ENCODE results near the gene MOB3B. TPM values are rescaled to one million over a fixed set of nuclear protein-coding genes. Genes with fewer than 3 reads are reported as not detected.
A peak's percentile ranks its signal among the peaks of the same experiment; 100 is the strongest.
"Not testable (repeated sequence)": the region's sequence is repeated elsewhere in the genome, so short reads cannot be mapped to it uniquely, and the experiment has no call there.

Gene MOB3B
- total RNA-seq, 1 experiment from 2014 or later, result 6.9 TPM

DNA sequence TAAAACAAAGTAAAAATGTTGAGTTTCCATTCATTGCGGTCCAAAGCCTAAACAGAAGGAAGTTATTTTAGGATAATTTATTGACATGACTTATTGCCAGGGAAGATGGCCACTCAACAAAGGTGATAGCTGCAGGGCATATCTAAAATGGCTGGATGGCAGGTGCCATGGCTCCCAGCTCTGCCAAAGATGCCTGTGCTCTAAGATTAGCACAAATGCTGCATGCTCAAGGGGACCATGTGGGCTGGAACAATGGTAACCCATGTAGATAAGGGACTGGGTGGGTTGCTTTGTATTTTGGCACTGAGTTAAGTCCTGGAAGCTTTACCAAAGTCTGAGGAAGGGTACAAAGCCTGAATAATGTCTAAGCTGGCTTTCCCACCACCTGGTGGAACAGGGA lies 101.1 kb downstream of the MOB3B start:
- no peaks in the 10 kb centered on the region for H3K36me3 ChIP-seq (replicated peaks; ENCODE audit: control insufficient read depth, insufficient read depth, low read length)
- no peak for DNase-seq
- no peaks in the 10 kb centered on the region for H3K27me3 ChIP-seq (ENCODE audit: control insufficient read depth, insufficient read depth, low read length)
- H3K4me3 ChIP-seq (ENCODE audit: insufficient read depth, low read depth, low read length), result no peak overlapping the region

DNA sequence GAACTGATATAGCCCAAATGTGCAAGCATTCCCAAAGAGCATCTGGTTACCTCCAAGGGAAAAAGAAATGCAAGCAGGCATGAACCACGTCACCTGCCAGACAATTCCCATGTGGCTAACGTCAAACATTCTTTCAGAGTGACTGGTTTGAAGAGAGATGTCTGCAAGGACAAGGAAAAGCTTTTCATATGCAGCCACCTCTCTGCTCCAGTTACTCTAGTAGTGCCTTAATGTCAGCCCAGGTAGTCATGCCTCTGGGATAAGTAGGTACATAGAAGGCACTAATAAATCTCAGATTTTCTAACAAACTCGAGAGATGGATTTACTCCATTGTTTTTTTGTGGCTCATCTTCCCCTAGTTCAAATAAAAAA lies 102.4 kb downstream of the MOB3B start:
- Histone ChIP-seq H3K27me3 (ENCODE audit: control insufficient read depth, insufficient read depth, low read length) (no peaks in the 10 kb centered on the region), H3K4me3 (ENCODE audit: insufficient read depth, low read depth, low read length) (no peak overlapping the region), H3K36me3 (replicated peaks; ENCODE audit: control insufficient read depth, insufficient read depth, low read length) (no peaks in the 10 kb centered on the region)
- DNase-seq, result no peak

DNA sequence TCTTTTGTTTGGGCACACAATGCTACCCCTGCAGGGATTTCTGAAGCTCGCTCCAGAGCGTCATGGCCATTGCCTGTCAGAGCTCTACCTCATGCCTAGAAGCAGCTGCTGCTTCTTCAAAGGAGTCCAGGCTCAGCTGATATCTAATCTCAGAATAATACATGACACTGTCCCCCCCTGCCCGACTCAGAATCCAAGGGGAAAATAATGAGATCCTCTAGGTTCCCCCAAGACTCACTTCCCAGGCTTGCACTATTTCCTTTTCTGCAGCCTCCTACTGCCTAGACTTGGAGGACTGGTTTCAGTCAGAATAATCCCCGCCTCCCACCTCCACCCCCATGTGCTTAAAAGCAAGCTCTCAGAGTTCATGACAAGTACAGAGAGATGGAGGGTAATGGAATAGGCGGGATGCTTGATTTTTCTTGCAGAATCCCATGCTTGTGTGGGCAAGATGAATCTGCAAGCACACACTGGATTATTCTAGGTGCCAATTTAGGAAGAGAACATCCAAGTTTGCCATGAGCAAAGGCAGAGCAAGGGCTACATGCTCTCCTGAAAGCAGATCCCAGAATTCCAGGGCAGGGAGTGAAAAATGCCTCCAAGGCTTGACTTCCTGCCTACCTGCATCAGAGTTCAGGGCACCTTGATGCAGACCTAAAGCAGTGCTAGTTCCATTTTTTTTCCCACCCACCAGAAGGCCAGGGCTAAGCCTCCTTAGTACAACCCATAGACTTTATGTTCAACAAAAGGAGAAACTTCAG lies 102.9 kb downstream of the MOB3B start:
- Histone ChIP-seq H3K4me3 (ENCODE audit: insufficient read depth, low read depth, low read length) (no peak overlapping the region), H3K36me3 (replicated peaks; ENCODE audit: control insufficient read depth, insufficient read depth, low read length) (no peaks in the 10 kb centered on the region), H3K27me3 (ENCODE audit: control insufficient read depth, insufficient read depth, low read length) (no peaks in the 10 kb centered on the region)
- DNase-seq, result peak; percentile 20

DNA sequence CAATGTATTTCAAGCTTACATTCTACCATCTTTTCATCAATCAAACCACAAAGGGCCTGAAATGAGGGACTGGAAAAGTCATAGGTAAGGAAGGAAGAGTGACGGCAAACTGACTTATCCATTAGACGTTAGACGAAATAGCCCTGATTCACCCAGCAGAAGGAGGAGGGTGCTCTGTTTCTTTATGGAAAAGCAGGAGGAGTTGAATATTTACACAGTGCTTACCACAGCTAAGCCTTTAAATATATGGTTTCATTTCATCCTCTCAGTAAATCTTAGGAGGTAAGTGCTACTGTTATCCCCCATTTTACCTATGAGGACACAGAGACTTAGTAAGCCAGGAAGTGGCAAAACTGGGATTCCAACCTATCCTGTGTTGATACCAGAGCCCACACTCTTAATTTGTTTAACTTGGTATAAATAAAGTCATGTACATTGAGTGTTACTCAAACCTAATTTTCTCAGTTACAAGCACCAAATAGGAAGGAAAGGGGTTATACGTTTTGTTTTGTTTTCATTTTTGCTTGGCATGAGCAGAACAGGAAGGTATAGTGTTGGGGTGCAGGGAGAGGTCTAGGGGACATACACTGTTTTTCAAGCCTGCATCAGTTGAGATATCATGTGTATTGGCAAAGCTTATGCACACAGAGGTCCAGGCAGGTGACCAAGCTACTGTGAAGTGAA lies 103.6 kb downstream of the MOB3B start:
- Histone ChIP-seq H3K36me3 (replicated peaks; ENCODE audit: control insufficient read depth, insufficient read depth, low read length) (no peaks in the 10 kb centered on the region), H3K27me3 (ENCODE audit: control insufficient read depth, insufficient read depth, low read length) (no peaks in the 10 kb centered on the region), H3K4me3 (ENCODE audit: insufficient read depth, low read depth, low read length) (no peak overlapping the region)
- no peak for DNase-seq

DNA sequence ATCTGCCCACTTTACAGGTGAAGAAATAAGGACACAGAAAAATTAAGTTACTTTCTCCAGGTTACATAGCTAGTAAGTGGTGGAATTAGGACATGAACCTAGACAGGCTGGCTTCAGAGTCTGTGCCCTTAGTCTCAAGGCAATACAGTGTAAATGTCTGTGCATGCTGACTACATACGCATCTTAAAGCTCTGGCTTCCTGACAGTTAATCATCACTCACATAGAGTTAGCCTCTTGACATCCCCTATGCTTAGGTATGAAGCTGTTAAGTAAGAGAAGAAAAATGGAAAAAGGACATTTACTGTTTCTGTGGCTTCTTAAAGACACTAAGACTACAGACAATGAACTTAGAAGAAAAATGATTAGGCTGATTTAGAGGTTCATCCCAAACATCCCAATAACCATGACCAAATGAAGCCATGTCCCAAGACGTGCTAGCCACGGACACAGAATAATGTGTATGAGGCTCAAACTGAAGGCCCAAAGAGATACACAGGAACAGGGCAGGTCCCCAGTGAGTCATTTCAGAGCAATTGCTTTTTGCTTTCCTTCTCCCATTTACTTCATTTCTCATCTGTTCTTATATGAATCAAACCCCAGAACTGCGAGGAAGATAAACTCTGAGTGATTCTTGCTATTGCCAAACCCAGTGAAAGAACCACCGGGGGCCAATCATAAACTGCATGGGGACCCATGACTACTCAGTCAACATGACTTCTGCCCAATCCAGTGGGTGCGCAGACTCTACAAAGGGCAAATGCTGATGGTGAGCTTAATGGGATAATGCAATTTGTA lies 105.5 kb downstream of the MOB3B start:
- H3K4me3 ChIP-seq (ENCODE audit: insufficient read depth, low read depth, low read length), result no peak overlapping the region
- DNase-seq, result no peak

DNA sequence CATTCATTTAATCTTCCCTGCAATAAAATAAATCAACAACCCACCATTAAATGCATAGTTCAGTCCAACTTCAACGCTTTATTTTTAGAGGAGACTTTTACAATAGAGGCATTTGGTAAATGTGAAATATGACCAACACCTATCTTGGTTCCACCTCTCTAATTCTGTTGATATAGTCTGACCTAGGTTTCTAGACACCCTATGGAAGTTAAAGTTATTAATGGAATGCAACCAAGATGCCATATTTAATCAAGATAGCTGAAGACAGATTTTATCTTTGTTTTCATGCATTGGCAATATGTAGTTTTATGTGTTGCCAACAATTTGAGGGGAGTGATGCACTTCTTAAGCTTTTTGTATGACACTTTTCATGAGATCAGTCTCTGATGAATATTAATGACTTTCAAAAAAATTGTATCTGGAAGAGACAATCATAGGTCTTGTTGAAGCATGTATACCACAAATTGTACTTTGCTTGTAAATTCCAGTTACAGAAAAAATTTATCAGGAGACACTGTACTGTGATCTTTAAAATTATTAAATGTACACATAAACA lies 107.3 kb downstream of the MOB3B start:
- no peaks in the 10 kb centered on the region for H3K36me3 ChIP-seq (replicated peaks; ENCODE audit: control insufficient read depth, insufficient read depth, low read length)
- no peak for DNase-seq
- no peaks in the 10 kb centered on the region for H3K27me3 ChIP-seq (ENCODE audit: control insufficient read depth, insufficient read depth, low read length)
- H3K4me3 ChIP-seq (ENCODE audit: insufficient read depth, low read depth, low read length), result no peak overlapping the region

More for the DNA sequence above, 105.5 kb downstream of the MOB3B start:
- Histone ChIP-seq H3K27me3 (ENCODE audit: control insufficient read depth, insufficient read depth, low read length) (no peaks in the 10 kb centered on the region), H3K36me3 (replicated peaks; ENCODE audit: control insufficient read depth, insufficient read depth, low read length) (no peaks in the 10 kb centered on the region)

DNA sequence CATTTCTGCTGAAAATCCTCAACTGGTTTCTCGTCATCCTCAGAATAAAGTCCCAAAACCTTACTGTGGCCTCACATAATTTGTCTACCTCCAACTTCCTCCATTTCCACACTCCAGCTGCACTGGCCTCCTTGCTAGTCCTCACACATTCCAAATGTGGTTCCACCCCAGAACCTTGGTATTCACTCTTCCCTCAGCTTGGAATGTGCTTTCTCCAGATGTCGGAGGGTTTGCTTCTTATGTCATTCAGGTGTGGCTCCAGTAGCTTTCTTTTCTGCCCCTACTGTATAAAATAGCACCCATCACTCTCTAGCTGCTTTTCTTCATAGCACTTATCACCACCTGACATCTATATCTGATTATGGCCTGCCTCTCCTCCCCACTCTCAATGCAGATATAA lies 108.0 kb downstream of the MOB3B start:
- no peaks in the 10 kb centered on the region for H3K36me3 ChIP-seq (replicated peaks; ENCODE audit: control insufficient read depth, insufficient read depth, low read length)
- no peaks in the 10 kb centered on the region for H3K27me3 ChIP-seq (ENCODE audit: control insufficient read depth, insufficient read depth, low read length)
- peak; percentile 13 for DNase-seq

DNA sequence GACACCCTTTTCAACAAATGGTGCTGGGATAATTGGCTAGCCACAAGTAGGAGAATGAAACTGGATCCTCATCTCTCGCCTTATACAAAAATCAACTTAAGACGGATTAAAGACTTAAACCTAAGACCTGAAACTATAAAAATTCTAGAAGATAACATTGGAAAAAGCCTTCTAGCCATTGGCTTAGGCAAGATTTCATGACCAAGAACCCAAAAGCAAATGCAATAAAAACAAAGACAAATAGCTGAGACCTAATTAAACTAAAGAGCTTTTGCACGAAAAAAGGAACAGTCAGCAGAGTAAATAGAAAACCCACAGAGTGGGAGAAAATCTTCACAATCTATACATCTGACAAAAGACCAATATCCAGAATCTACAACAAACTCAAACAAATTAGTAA lies 110.1 kb downstream of the MOB3B start:
- not testable (repeated sequence) for DNase-seq; H3K36me3 ChIP-seq (replicated peaks; ENCODE audit: control insufficient read depth, insufficient read depth, low read length)

More for the DNA sequence above, 108.0 kb downstream of the MOB3B start:
- H3K4me3 ChIP-seq (ENCODE audit: insufficient read depth, low read depth, low read length), result no peak overlapping the region

DNA sequence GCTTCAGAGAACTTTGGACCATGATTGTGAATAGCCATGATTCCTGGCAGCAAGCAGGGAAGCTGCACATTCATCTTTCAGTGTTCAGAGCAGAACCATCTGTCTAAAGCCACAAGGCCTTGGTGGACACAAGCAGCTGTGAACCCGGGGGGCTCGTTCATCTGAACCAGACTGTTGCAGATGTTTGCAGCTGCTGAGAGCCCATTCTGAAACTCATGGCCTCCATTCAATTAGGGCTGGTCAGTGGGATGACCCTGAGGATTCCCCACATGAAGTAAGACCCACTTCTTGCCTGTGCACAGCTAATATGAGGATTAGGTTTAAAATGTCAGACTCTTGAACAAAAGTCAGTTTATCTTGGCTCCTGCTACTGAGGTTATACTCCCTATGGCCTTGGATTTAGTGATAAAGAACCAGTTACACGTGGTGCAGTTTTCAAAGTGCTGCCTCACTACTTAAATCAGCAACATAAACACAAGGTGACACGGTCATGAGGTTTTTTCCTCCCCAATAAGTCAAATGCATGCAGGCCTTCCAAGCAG lies 115.3 kb downstream of the MOB3B start:
- DNase-seq, result no peak
- H3K27me3 ChIP-seq (ENCODE audit: control insufficient read depth, insufficient read depth, low read length), result no peaks in the 10 kb centered on the region
- no peak overlapping the region for H3K4me3 ChIP-seq (ENCODE audit: insufficient read depth, low read depth, low read length)
- no peaks in the 10 kb centered on the region for H3K36me3 ChIP-seq (replicated peaks; ENCODE audit: control insufficient read depth, insufficient read depth, low read length)

More for the DNA sequence above, 110.1 kb downstream of the MOB3B start:
- H3K27me3 ChIP-seq (ENCODE audit: control insufficient read depth, insufficient read depth, low read length); H3K4me3 ChIP-seq (ENCODE audit: insufficient read depth, low read depth, low read length): not testable (repeated sequence)

DNA sequence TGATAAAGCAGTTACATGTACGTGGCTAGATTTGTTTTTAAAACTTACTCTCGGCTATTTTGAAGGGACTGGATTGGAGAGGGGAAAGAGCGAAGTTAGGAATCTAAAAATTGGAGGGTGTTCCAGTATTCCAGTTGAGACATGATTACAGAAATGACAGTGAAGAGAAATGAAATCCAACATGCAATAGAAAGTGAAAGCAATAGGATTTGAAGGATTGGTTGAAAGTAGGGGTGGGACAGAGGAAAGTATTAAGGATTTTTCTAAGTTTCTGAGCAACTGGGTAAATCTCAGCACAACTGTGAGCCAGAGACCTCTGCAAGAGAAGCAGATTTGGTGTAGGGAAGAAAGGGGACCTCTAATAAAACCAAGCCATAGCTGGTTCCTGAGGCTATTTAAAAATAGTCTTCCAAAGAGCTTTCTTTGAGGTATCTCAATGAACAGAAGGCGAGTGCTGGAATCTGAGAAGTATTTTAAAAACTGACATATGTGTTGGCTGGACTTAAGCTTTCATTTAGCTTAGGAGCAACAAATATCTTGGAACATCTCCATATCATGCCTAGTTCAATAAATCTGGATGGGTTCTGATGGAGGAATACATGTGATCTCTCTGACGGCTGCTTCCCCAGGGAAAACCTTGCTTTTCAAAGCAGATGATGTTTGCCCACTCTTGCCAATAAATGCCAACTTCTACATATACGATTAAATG lies 115.9 kb downstream of the MOB3B start:
- Histone ChIP-seq H3K36me3 (replicated peaks; ENCODE audit: control insufficient read depth, insufficient read depth, low read length) (no peaks in the 10 kb centered on the region), H3K4me3 (ENCODE audit: insufficient read depth, low read depth, low read length) (no peak overlapping the region), H3K27me3 (ENCODE audit: control insufficient read depth, insufficient read depth, low read length) (no peaks in the 10 kb centered on the region)
- DNase-seq, result no peak

DNA sequence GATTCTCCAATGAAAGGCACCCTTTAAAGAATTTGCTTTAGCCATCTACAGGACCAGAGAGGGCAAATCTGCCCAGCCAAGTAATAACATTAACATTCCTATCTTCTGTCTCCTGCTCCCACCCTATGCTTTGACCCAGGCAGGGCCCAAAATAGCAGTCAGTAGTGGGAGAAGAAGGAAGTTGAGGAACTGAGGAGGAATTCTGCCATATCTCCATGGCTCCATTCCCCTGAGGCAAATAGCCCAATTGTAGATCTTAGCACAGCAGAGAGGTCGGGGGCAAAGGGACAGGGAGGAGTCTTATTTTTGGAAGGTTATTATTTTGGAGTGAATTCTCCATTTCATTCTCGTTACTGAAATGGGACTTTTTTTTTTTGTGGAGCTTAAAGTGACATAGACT lies 116.7 kb downstream of the MOB3B start:
- Histone ChIP-seq H3K27me3 (ENCODE audit: control insufficient read depth, insufficient read depth, low read length) (no peaks in the 10 kb centered on the region), H3K36me3 (replicated peaks; ENCODE audit: control insufficient read depth, insufficient read depth, low read length) (no peaks in the 10 kb centered on the region), H3K4me3 (ENCODE audit: insufficient read depth, low read depth, low read length) (no peak overlapping the region)
- DNase-seq, result no peak

DNA sequence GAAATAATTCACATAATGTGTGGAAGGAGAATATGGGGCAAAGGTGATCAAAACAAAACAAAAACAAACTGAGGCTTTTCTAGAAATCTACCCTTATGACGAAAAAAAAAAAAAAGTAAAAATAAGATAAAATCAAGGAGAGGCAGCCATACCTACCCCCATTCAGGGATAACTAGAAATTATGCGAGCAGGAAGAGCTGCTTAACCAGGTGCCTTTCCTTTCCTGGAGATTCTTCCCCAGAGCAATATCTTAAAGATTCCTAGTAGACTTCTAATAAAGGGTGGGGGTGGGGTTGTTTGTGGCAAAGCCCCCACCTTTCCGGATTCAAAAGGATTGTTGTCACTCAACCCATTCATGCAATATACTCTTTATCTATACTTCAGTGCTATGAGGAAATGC lies 117.5 kb downstream of the MOB3B start:
- no peaks in the 10 kb centered on the region for H3K36me3 ChIP-seq (replicated peaks; ENCODE audit: control insufficient read depth, insufficient read depth, low read length)
- H3K27me3 ChIP-seq (ENCODE audit: control insufficient read depth, insufficient read depth, low read length), result no peaks in the 10 kb centered on the region
- DNase-seq, result no peak
- H3K4me3 ChIP-seq (ENCODE audit: insufficient read depth, low read depth, low read length), result no peak overlapping the region

DNA sequence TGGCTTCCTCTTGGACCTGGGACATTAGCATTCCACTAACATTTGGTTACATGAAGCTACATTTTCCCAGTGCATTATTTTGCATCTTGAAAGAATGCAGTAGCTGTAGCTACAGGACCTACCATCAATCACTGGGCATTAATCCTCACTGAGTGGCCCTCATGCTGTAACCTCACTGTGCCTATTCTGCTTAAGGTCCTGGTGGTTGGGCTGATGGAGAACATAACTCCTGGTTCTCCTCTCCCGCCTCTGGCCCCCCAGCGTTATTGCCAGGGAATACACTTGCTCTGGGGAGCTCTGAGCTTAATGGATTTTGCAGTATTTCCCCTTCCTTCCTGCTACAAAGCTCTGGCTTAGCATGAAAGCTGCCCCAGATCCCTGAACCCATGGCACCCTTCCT lies 121.1 kb downstream of the MOB3B start:
- Histone ChIP-seq H3K36me3 (replicated peaks; ENCODE audit: control insufficient read depth, insufficient read depth, low read length) (no peaks in the 10 kb centered on the region), H3K4me3 (ENCODE audit: insufficient read depth, low read depth, low read length) (no peak overlapping the region), H3K27me3 (ENCODE audit: control insufficient read depth, insufficient read depth, low read length) (no peaks in the 10 kb centered on the region)
- DNase-seq, result no peak

DNA sequence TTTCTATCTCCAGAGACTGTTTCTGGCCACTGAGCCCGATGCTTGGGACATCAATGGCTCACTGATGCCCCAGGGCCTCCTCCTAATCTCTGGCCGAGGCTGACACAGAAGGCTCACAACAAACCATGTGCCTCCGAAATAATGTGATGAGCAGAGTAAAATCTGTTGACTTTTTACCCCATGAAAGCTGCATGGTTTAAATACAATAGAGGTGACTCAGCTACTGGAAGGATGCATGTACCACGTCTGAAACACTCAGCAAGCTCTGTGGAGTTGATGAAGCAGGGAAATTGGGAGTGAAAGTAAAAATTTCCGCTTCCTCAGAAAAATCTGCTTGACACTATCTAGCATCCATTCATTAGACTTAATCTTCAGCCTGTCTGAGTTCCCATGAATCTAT lies 121.6 kb downstream of the MOB3B start:
- no peak overlapping the region for H3K4me3 ChIP-seq (ENCODE audit: insufficient read depth, low read depth, low read length)
- H3K36me3 ChIP-seq (replicated peaks; ENCODE audit: control insufficient read depth, insufficient read depth, low read length), result no peaks in the 10 kb centered on the region
- H3K27me3 ChIP-seq (ENCODE audit: control insufficient read depth, insufficient read depth, low read length), result no peaks in the 10 kb centered on the region
- DNase-seq, result no peak
